GM12872 (cell line): Measurements from ENCODE around the gene NKAP.

ENCODE experiments used
- TF ChIP-seq, protein P1 (sequence below): IDR thresholded peaks from 3 replicates; pipeline ENCODE4 v1.5.1; 2011; ENCODE audit warnings: low read depth, mild to moderate bottlenecking, low read length, moderate library complexity; ENCODE audit not compliant: insufficient read depth

NKAP gene

DNA sequence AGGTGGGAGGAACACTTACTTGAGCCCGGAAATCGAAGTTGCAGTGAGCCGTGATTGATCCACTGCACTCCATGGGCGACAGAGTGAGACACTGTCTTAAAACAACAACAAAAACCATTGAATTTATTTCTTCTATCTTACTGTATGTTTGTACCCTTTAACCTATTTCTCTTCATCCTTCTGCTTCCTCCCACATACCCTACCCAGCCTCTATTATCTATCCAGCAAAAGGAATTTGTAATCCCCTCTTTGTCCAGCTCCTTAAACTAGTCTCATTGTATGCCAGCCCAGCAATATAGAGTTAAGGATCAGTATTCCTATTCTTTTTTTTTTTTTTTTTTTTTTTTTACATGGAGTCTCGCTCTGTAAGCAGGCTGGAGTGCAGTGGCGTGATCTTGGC is 1.9 kb upstream of the NKAP start:
- TF ChIP-seq, protein P1, sequence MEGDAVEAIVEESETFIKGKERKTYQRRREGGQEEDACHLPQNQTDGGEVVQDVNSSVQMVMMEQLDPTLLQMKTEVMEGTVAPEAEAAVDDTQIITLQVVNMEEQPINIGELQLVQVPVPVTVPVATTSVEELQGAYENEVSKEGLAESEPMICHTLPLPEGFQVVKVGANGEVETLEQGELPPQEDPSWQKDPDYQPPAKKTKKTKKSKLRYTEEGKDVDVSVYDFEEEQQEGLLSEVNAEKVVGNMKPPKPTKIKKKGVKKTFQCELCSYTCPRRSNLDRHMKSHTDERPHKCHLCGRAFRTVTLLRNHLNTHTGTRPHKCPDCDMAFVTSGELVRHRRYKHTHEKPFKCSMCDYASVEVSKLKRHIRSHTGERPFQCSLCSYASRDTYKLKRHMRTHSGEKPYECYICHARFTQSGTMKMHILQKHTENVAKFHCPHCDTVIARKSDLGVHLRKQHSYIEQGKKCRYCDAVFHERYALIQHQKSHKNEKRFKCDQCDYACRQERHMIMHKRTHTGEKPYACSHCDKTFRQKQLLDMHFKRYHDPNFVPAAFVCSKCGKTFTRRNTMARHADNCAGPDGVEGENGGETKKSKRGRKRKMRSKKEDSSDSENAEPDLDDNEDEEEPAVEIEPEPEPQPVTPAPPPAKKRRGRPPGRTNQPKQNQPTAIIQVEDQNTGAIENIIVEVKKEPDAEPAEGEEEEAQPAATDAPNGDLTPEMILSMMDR = no peak

DNA sequence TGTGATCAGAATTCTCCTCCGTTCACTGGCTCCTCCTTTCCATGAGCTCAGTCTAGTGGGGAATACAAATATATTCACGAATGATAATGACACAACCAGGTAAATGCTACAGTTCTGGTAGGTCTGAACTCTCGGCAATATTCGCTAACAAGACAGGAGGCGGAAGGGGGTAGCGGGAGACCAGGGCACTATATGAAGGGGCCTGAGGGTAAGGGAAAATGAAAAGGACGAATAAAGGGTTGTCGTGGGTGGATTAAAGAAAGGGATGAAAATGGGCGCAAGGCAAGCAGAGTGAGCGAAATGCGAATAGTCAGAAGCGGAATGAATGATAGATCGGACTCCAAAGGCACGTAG is 743 bp downstream of the NKAP start:
- TF ChIP-seq, protein P1 = no peak

DNA sequence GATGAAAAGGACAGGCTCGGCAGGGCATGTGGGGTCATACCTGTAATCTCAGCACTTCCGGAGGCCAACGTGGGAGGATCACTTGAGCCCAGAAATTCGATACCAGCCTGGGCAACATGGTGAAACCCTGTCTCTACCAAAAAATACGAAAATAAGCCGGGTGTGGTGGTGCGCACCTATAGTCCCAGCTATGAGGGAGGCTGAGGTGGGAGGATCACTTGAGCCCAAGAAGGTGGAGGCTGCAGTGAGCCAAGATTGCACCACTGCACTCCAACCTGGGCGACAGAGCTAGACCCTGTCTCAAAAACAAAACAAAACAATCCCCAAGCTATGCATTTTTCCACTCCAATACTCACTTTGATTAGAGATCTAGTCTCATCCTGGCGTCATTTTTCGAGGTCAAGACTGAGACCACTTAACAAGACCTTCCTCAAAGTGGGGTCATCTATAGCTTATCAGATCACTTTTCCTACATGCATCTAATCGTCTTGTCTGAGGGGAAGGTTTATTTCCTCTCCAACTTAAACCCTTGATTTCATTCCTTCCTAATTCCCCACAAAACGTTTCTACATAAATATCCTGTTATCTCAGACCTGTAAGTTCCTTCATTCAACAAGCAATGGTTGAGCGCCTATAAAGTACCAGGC is 1.3 kb downstream of the NKAP start:
- TF ChIP-seq, protein P1 = no peak

DNA sequence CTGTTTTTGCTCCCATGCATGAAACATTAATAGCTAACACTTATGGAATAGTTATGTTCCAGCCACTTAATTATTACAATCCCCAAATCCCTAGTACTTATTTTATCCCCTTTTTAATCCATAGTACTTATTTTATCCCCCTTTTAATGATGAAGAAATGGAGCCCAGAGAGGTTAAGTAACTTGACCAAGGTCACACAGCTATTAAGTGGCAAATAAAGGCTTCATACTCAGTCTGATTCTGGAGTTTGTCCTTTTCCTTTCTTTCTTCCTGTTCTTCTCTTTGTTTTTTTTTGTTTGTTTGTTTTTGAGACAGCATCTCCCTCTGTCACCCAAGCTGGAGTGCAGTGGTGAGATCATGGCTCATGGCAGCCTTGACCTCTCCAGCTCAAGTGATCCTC is 2.2 kb downstream of the NKAP start:
- TF ChIP-seq, protein P1 = no peak

DNA sequence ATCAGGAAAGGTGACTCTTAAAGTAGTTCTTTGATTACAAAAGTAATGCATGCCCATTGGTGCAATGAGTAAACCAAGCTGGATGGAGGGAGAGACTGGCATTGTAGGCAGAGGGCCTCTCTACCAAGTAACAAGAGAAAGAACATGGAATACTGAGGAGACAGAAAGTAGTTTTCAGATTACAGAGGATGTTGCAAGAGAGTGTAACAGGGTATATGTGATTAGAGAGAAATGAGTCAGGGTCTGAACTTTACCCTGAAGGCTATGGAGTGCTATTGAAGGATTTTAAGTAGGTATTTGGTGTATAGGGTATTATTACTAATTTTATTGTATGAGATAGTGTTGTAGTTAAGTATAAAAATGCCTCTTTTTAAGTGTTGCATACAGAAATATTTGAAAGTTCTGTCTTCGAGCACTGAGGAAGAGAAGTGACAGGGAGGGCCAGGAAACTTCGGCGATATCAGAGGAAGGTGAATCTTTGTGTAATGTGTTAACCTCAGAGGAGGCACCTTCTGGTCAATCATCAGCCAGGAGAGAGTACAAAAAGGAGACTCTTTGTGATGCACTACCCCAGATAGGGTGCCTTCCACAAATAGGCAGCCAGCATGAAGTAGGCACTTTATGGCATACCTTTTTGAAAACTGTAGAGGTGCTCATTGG is 8.2 kb downstream of the NKAP start:
- TF ChIP-seq, protein P1 = no peak

DNA sequence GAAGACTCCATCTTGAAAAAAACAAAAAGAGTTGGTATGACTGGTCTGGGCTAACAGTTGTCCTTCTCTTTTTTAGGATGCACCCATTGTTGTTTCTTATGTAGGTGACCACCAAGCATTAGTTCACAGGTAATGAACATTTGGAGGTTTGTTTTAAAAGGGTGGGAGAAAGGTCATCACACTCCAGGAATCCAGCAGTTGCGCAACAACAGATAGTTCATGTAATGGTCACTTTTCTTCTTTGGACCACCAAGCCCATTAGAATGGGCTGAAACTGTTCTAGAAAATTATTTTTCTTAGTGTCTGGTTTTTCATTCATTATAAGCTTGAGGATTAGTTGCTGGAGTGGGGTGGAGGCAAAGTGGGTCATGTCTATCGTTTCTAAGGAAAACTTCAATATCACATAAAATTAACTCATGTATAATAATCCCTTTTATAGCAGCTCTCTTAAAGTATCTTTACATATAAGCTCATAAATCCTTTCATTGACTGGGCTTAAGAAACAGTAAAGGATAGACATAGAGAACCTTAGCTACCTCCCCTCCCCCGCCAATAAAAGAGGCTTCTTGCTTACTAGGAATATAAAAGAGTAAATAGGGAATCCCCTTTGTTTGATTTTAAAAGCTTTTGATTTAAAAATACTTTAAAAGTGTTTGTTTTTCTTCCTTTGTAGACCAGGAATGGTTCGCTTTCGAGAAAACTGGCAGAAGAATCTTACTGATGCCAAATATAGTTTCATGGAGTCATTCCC is 23.5 kb downstream of the NKAP start:
- TF ChIP-seq, protein P1 = no peak

DNA sequence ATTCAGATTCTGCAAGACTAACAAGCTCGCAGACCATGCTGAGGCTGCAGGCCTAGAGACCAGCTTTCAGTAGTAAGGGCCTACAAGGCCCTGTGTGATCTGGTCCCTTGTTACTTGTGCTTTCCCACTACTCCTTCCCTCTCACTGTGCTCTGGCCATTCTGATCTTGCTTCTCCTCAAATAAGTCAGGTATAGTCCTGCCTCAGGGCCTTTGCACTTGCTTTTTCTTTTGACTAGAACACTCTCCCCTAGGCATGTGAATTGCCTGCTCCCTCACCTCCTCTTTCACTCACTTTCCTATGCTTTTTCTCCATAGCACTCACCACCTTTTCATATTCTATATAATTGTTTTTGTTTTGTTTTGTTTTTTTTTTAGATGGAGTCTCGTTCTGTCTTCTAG is 25.7 kb downstream of the NKAP start:
- TF ChIP-seq, protein P1 = no peak
